GM15510 (cell line): ENCODE data around the gene DDX20.

Experiments used
- POLR2A ChIP-seq: IDR thresholded peaks from 3 replicates; pipeline ENCODE4 v1.6.1; 2011; ENCODE audit warnings: borderline replicate concordance; ENCODE audit not compliant: insufficient read length; ENCODE audit errors: extremely low read depth

Gene DDX20

DNA sequence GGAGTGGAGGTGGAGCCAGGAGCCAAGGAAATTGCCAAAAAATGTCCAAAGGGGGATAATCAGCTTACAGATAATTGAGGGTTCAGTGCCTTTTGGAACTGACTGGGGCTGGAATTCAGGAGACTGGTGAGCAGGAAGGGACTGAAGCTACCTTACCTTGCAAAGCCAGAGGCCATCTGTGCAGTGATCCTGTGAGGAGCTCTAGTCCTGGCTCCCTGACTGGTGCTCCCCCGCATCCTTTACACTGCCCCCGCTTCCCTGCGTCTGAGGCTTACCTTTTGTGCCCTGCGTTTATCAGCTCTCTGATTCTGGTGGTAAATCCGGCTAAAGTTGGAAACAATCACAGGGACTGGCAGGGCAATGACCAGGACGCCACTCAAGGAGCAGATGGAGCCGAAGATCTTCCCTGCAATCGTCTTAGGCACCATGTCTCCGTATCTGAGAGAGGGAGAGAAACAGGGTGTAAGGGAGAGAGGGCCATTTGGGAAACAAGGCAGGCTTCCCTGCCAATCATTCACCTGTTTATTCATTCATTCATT lies 31.0 kb downstream of the DDX20 start:
- TF ChIP-seq POLR2A: no peak

- TF ChIP-seq POLR2A: no peak
Measured at GRCh38 chr1:111789142-111789541, 33.4 kb downstream of the DDX20 start.

DNA sequence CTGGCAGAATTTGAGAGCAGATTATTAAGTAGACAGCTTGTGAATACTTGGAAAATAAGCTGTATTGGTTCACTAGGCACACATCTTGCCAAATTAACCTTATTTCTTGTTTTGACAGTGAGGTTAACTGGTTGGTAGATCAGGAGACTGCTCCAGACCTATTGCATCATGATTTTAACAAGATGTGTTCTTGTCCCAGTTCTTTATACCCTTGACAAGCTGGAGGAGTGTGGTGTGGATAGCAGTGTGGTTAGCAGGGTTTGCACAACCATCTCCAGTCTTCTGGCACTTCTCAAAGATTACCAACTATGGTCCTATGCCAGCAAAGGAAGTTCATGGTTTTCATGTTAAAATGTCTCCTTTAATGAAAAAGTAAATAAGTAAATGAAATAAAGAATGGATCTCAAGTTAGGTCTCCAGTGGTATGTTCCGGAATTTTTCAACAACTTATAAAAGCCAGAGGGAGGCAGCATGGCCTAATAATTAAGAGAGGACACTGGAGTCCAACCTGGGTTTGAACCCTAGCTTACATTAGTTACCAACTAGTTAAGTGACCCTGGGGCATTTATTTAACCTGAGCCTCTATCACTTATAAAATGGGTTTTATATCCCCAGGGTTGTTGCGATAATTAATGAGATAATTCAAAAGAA lies 34.1 kb downstream of the DDX20 start:
- no peak for TF ChIP-seq POLR2A

- TF ChIP-seq POLR2A: no peak
Measured at GRCh38 chr1:111791776-111792175, 36.1 kb downstream of the DDX20 start.

DNA sequence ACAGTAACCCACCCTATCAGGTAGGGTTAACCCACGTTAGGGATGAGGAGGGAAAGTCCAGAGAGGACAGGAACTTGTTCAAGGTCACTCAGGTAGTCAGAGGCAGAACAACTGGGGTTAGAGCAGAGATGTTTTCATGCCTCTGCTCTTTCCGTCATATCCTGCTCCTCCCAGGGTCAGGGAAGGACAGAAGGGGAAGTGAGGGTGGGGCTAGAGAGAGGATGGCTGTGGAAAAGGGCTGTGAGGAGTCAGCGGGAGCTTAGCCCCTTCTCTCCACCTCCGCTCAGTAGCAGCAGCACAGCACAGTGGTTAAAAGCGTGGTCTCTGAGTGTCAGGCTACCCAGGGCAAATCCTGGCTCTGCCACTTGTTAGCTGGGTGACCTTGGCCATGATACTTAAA lies 36.5 kb downstream of the DDX20 start:
- no peak for TF ChIP-seq POLR2A

DNA sequence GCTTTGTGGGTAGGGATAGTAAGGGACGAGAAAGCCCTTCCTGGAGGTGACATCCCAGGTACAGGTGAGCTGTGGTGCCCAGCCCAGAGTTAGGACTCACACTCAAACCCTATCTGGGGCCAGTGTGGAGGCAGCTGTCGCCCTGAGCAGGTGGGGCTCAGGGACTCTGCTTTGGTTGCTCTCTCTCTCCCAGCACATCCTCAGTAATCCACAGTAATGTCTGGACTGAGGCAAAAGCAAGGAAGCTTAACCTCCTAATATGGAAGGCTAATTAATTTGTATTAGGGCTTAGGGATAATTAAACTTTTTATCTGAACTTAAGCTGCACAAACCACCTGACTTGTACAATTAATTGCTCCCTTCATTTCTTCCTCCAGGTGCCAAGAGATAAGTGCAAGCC lies 38.2 kb downstream of the DDX20 start:
- TF ChIP-seq POLR2A: no peak

- no peak for TF ChIP-seq POLR2A
Measured at GRCh38 chr1:111795401-111795800, 39.7 kb downstream of the DDX20 start.

- no peak for TF ChIP-seq POLR2A
Measured at GRCh38 chr1:111798580-111798979, 42.9 kb downstream of the DDX20 start.

- no peak for TF ChIP-seq POLR2A
Measured at GRCh38 chr1:111801071-111801850, 45.6 kb downstream of the DDX20 start.

- no peak for TF ChIP-seq POLR2A
Measured at GRCh38 chr1:111802110-111802509, 46.4 kb downstream of the DDX20 start.

DNA sequence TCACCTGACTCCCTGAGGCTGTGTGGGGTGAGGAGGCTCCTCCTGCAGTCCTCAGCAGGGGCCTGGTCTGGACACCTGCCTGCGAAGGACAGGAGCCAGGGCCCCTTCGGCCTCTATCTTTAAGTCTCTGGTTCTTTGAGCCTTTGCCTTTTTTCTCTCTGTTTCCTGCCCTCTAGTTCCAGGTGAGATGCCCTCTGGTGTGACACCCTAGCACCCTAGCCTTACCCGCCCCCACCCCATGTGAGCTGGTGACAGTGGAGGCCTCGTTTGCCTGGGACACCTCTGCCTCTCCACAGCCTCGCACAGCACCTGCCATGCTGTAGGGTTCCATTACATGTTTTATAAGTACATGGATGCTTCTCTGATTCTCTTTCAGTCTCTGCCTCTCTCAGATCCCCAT lies 47.3 kb downstream of the DDX20 start:
- TF ChIP-seq POLR2A: no peak

DNA sequence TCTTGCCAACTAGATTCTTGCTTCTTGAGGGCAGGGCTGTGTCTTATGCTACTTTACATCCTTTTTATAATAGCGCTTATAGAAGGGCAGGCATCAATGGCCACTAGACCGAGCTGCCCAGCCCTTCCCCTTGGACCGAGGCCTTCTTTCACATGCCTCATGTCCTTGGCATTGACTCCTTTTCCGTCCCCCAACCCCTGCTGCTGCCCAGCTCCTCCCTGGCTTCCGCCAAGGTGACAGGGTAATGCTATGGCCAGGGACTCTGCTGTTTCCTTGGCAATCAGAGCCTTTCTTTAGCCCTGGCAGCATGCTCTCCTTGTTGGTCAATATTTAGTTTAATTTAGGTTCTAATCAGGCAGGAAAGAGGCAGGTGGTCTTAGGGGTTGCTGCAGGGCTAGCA lies 48.2 kb downstream of the DDX20 start:
- TF ChIP-seq POLR2A: no peak

DNA sequence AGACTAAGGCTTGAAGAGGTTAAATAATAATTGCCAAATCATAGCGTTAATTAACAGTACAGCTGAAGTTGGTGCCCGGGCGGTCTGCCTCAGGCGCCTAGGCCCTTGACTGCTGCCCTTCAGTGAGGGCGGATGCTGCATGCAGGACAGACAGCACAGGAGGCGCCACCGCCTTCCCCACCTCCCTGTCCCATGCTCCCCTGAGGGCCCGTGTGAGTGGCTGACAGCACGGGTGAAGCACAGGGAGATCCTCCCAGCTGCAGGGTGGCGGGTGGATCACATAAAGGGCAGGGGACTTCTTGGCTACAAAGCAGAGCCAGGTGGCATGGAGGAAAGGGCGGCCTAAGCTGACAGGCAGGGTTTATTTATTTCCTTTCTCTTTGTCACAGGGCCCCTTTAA lies 49.1 kb downstream of the DDX20 start:
- no peak for TF ChIP-seq POLR2A

- TF ChIP-seq POLR2A: no peak
Measured at GRCh38 chr1:111805251-111805650, 49.5 kb downstream of the DDX20 start.

- TF ChIP-seq POLR2A: no peak
Measured at GRCh38 chr1:111811891-111812290, 56.2 kb downstream of the DDX20 start.

- no peak for TF ChIP-seq POLR2A
Measured at GRCh38 chr1:111812306-111812705, 56.6 kb downstream of the DDX20 start.
